Chondrocyte (in vitro differentiated cells): ENCODE data around the gene WWOX. TPM values are rescaled to one million over a fixed set of nuclear protein-coding genes. Genes with fewer than 3 reads are reported as not detected.

Experiments
- DNase-seq: peaks from one replicate; pipeline ENCODE4 v3.0.0; 2021; ENCODE audit warnings: mixed read lengths, low spot score
- H3K27ac Mint-ChIP-seq: one replicate; pipeline ENCODE4 v1.8.0; 2021; ENCODE audit warnings: mild to moderate bottlenecking, moderate library complexity, mixed read lengths; ENCODE audit not compliant: unreplicated experiment
- H3K27me3 Mint-ChIP-seq: 2 replicates; pipeline ENCODE4 v1.8.0; 2021; ENCODE audit warnings: low read depth, mixed read lengths
- H3K36me3 Mint-ChIP-seq: 2 replicates; pipeline ENCODE4 v1.8.0; 2021; ENCODE audit warnings: low read depth, mixed read lengths
- H3K4me1 Mint-ChIP-seq: 2 replicates; pipeline ENCODE4 v1.8.0; 2021; ENCODE audit warnings: low read depth, mild to moderate bottlenecking, mixed read lengths
- H3K4me3 Mint-ChIP-seq: one replicate; pipeline ENCODE4 v1.8.0; 2021; ENCODE audit warnings: mild to moderate bottlenecking, moderate library complexity, mixed read lengths; ENCODE audit not compliant: unreplicated experiment
- H3K9me3 Mint-ChIP-seq: 2 replicates; pipeline ENCODE4 v1.8.0; 2021; ENCODE audit warnings: low read depth, mixed read lengths
- CTCF ChIP-seq: fragments of 200-600 bp; sonication (generic); IDR thresholded peaks from 2 replicates; pipeline ENCODE4 v1.5.0; 2021; ENCODE audit warnings: antibody characterized with exemption, mild to moderate bottlenecking, moderate library complexity
- total RNA-seq: library from RNA; stranded (reverse); gene quantifications from 3 replicates; pipeline ENCODE4 v1.2.1, GENCODE V29; 2021

WWOX gene
- total RNA-seq, 1 donor from 2014 or later = 12.1 TPM

GRCh38 chr16:78785218-78785617, 685.8 kb downstream of the WWOX start:
- Mint-ChIP-seq H3K9me3 (peaks cover 3% of the 10 kb centered on the region), H3K4me1 (no peaks in the 10 kb centered on the region)

GRCh38 chr16:78786635-78787034, 687.2 kb downstream of the WWOX start:
- H3K27me3 Mint-ChIP-seq = no peaks in the 10 kb centered on the region
- DNase-seq = no peak
- no peak overlapping the region for H3K27ac Mint-ChIP-seq

More at GRCh38 chr16:78785218-78785617, 685.8 kb downstream of the WWOX start:
- H3K27me3 Mint-ChIP-seq = no peaks in the 10 kb centered on the region
- no peak overlapping the region for H3K4me3 Mint-ChIP-seq
- no peak for DNase-seq
- H3K27ac Mint-ChIP-seq = no peak overlapping the region
- H3K36me3 Mint-ChIP-seq = no peaks in the 10 kb centered on the region
- no peak for TF ChIP-seq CTCF

GRCh38 chr16:78788276-78788675, 688.8 kb downstream of the WWOX start:
- H3K9me3 Mint-ChIP-seq = no peaks in the 10 kb centered on the region
- no peak for DNase-seq
- no peak overlapping the region for H3K4me3 Mint-ChIP-seq
- H3K27me3 Mint-ChIP-seq = no peaks in the 10 kb centered on the region
- no peak overlapping the region for H3K27ac Mint-ChIP-seq
- H3K4me1 Mint-ChIP-seq = no peaks in the 10 kb centered on the region
- no peaks in the 10 kb centered on the region for H3K36me3 Mint-ChIP-seq
- no peak for TF ChIP-seq CTCF

More at GRCh38 chr16:78786635-78787034, 687.2 kb downstream of the WWOX start:
- H3K9me3 Mint-ChIP-seq = peaks cover 3% of the 10 kb centered on the region
- no peaks in the 10 kb centered on the region for H3K4me1 Mint-ChIP-seq
- no peak overlapping the region for H3K4me3 Mint-ChIP-seq
- TF ChIP-seq CTCF = no peak
- H3K36me3 Mint-ChIP-seq = no peaks in the 10 kb centered on the region

- H3K4me3 Mint-ChIP-seq = no peak overlapping the region
- DNase-seq = no peak
- no peaks in the 10 kb centered on the region for H3K36me3 Mint-ChIP-seq
- no peaks in the 10 kb centered on the region for H3K27me3 Mint-ChIP-seq
- H3K9me3 Mint-ChIP-seq = no peaks in the 10 kb centered on the region
- TF ChIP-seq CTCF = no peak
- H3K27ac Mint-ChIP-seq = no peak overlapping the region
- H3K4me1 Mint-ChIP-seq = no peaks in the 10 kb centered on the region
These were observed 689.2 kb downstream of the WWOX start for GRCh38 chr16:78788696-78789095.

DNA sequence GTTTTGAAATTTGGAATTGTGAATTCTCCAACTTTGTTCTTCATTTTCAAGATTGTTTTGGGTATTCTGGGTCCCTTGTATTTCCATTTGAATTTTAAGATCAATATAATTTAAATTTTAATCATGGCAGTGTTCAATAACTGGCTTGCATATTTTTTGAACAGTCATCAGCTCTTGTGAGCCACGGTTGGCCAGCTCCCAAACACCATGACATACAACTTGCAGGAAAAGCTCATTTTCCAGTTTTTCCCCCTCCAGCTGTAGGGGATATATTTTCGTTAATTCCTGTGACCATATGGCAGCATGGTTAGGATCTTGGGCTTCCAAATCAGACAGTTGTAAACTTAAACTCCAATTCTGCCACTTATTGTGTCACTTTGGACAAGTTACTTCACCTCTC, 690.1 kb downstream of the WWOX start:
- no peaks in the 10 kb centered on the region for H3K36me3 Mint-ChIP-seq
- H3K27me3 Mint-ChIP-seq = no peaks in the 10 kb centered on the region

More for the DNA sequence above, 690.1 kb downstream of the WWOX start:
- Mint-ChIP-seq H3K27ac (no peak overlapping the region), H3K4me1 (no peaks in the 10 kb centered on the region), H3K4me3 (no peak overlapping the region), H3K9me3 (no peaks in the 10 kb centered on the region)
- no peak for DNase-seq
- no peak for TF ChIP-seq CTCF
